Left lung (tissue), 10 donors: ENCODE measurements around the gene ROM1. TPM values are rescaled to one million over a fixed set of nuclear protein-coding genes. Genes with fewer than 3 reads are reported as not detected.

Experiments
- ATAC-seq: fragments of 200-7000 bp; cut with Tn5 transposase; one replicate; pipeline ENCODE4 v1.9.1; 2020; ENCODE audit warnings: moderate library complexity
- DNase-seq, 4 donors: peaks; one replicate each; pipeline ENCODE4 v3.0.0-alpha.2; 2013 to 2020
- H3K27ac ChIP-seq, 2 donors: fragments of 200-600 bp; sonication (generic) in 1 of 2; one replicate each; pipeline versions ENCODE4 v1.5.0 to v1.8.0; 2020 to 2021
- H3K27me3 ChIP-seq, 2 donors: fragments of 200-600 bp; sonication (generic) in 1 of 2; one replicate each; pipeline versions ENCODE4 v1.5.0 to v1.8.0; 2020 to 2021
- H3K36me3 ChIP-seq, 2 donors: fragments of 200-600 bp; sonication (generic) in 1 of 2; one replicate each; pipeline versions ENCODE4 v1.5.0 to v1.8.0; 2020 to 2021
- H3K4me1 ChIP-seq, 2 donors: fragments of 200-600 bp; one replicate each; pipeline ENCODE4 v1.8.0; 2021
- H3K4me3 ChIP-seq, 2 donors: fragments of 200-600 bp; sonication (generic) in 1 of 2; one replicate each; pipeline versions ENCODE4 v1.5.0 to v1.8.0; 2020 to 2021; ENCODE audit warnings: mild to moderate bottlenecking in 1 of 2
- H3K9me3 ChIP-seq, 2 donors: fragments of 200-600 bp; sonication (generic) in 1 of 2; one replicate each; pipeline versions ENCODE4 v1.5.0 to v1.8.0; 2020 to 2021
- intact Hi-C, 2 donors: fragments of 100-400 bp; cut with DNase I; formaldehyde crosslinking; loops; one replicate each; pipeline versions ENCODE4 v1.11.2 to v1.14.2; 2022
- polyA plus RNA-seq, 6 donors: library from polyadenylated mRNA; unstranded; fragments of 120-200 nt; gene quantifications; one replicate each; pipeline ENCODE4 v1.2.1, GENCODE V29; 2013; ENCODE audit not compliant: insufficient read length in 6 of 6
- total RNA-seq, 2 donors: library from RNA; stranded (reverse); fragmentation: NEBNext Ultra II Directional; extraction: Animal tissue kit (Norgen Biotek cat#: 25700); gene quantifications; one replicate each; pipeline ENCODE4 v1.2.1, GENCODE V29; 2021
- TF ChIP-seq, protein P1 (sequence below), 2 donors: fragments of 200-600 bp; sonication (generic) in 1 of 2; IDR thresholded peaks; one replicate each; pipeline versions ENCODE4 v1.5.0 to v1.8.0; 2021; ENCODE audit warnings: antibody characterized with exemption in 2 of 2
- donor health status: DM: no; HTN: yes; CAD: no.
- donor health status: DM: no; HTN: no; CAD: no.

The ROM1 gene
- total and polyA plus RNA-seq, 8 donors = 3.4 to 6.5 (median 5.5) TPM

DNA sequence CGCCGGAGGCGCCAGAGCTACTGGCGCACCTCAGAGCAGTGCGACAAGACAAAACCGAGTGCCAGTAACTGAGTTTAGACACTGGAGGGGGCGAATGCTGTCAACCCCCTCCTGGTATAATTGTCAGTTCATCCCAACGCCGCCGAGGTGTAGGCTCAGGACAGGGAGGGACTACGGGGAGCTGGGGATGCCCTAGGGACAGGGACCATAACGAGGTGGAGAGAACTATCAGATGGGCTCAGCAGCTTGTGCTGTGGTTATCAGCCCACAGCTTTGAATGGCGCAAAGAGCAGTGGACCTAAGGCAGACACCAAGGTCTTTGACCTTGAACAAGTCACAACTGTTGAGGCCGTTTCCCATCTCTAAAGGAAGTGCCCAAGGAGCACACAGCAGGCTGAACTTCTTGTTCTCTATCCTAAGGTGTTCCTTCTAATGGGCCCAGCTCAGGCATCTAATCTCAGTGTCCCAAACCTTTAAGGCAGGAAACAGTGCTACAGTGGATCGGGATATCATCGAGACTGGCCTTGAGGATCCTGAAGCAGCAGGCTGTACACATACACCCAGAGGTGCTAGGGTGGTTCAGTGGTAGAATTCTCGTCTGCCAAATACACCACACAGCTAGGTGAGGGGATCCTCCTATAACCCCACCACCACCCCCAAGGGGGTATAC lies 20.8 kb upstream of the ROM1 start:
- H3K36me3 ChIP-seq = peaks cover 0 to 53% of the 10 kb centered on the region in 2 donors
- peaks cover 12 to 39% of the 10 kb centered on the region in 2 donors for H3K4me1 ChIP-seq
- TF ChIP-seq, protein P1, sequence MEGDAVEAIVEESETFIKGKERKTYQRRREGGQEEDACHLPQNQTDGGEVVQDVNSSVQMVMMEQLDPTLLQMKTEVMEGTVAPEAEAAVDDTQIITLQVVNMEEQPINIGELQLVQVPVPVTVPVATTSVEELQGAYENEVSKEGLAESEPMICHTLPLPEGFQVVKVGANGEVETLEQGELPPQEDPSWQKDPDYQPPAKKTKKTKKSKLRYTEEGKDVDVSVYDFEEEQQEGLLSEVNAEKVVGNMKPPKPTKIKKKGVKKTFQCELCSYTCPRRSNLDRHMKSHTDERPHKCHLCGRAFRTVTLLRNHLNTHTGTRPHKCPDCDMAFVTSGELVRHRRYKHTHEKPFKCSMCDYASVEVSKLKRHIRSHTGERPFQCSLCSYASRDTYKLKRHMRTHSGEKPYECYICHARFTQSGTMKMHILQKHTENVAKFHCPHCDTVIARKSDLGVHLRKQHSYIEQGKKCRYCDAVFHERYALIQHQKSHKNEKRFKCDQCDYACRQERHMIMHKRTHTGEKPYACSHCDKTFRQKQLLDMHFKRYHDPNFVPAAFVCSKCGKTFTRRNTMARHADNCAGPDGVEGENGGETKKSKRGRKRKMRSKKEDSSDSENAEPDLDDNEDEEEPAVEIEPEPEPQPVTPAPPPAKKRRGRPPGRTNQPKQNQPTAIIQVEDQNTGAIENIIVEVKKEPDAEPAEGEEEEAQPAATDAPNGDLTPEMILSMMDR (IDR thresholded peaks at IDR 0.05) = no peak
- H3K27ac ChIP-seq = peak overlapping the region; percentile 89 to 93
- no peaks in the 10 kb centered on the region for H3K27me3 ChIP-seq
- intact Hi-C loops = no loop called here
- ATAC-seq (no peak), DNase-seq (no peak)
- no peaks in the 10 kb centered on the region for H3K9me3 ChIP-seq
- H3K4me3 ChIP-seq = peak overlapping the region; percentile 35 to 75

DNA sequence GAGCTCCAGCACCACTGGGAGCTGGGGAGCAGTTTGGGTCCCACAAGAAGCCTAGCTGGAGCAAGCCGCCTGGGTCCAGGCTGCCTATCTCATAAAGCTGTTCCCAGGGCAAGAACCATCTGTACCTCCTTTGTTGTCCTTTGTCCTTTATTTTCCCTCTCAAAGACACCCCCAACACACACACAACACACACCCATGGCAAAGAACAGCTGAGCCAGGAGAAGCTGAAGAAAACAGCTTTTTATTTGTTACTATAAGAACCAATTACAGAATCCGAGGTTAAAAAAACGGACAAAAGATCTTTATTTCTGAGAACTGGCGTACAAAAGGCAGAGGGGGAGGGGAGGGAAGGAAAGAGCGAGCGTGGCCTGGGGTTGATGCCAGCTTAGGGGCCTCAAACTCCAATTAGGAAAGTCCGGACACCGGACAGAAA lies 20.1 kb upstream of the ROM1 start:
- no peaks in the 10 kb centered on the region for H3K27me3 ChIP-seq
- ATAC-seq (no peak), DNase-seq (no peak)
- H3K36me3 ChIP-seq = peaks cover 0 to 53% of the 10 kb centered on the region in 2 donors
- H3K4me3 ChIP-seq = peak overlapping the region in 1 of 2 donors; percentile 75
- peaks cover 12 to 45% of the 10 kb centered on the region in 2 donors for H3K4me1 ChIP-seq
- no peaks in the 10 kb centered on the region for H3K9me3 ChIP-seq
- peak overlapping the region; percentile 89 to 93 for H3K27ac ChIP-seq
- intact Hi-C loops = no loop called here
- TF ChIP-seq, protein P1 (IDR thresholded peaks at IDR 0.05) = no peak

DNA sequence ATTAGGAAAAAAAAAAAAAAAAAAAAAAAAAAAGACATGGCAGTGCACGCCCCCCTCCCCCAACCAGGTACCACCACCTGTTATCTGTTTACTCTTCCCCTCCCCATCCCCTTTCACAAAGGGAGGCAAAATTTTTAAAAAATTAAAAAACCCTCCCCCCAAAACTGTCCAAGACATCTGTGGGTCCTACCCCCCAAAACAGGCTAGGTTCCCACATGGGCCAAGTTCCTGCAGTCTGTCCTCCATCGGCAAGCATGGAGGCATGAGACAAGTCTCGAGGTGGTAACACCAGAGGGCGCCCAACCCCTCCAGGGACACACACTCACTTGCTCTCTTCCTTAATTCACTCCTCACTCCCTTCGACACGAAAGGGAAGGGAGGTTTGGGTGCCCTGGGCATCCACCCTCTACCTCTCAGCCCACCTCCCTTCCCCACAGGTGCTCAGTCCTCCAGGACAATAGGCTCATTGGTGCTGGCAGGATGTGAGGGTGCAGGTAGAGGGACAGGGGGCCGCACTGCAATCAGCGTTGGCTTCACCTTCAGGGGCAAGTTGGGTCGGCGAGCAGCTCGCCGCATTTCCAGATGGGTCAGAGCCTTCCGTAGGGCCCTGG lies 19.5 kb upstream of the ROM1 start:
- Histone ChIP-seq H3K27ac (no peak overlapping the region), H3K27me3 (no peaks in the 10 kb centered on the region), H3K4me1 (peaks cover 12 to 50% of the 10 kb centered on the region in 2 donors), H3K36me3 (peaks cover 0 to 53% of the 10 kb centered on the region in 2 donors), H3K4me3 (no peak overlapping the region), H3K9me3 (no peaks in the 10 kb centered on the region)
- TF ChIP-seq, protein P1 (IDR thresholded peaks at IDR 0.05) = peak; percentile 41 to 55
- intact Hi-C loops = no loop called here
- DNase-seq (peak; percentile 39 to 89 (median 78)), ATAC-seq (peak; percentile 42)

DNA sequence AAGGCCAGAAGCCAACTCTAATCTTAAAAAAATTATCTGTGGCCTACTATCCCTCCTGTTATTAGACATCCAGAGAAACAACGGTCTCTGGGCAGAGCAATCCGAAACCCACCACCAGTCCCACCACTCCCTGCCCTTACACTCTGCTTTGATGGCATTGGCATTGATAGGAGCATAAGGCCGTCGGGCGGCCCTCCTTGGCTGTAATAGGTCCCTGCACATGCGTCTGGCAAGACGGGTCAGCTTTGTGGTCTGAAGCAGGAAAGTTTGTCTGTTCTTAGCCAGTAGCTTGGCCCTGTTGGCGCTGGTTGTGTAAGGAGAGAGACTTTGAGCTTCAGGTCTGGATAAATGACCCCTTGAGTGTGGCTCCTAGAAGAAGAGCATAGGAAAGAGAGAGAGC lies 17.9 kb upstream of the ROM1 start:
- H3K36me3 ChIP-seq = peaks cover 0 to 58% of the 10 kb centered on the region in 2 donors
- intact Hi-C loops = no loop called here

More for the DNA sequence above, 17.9 kb upstream of the ROM1 start:
- Histone ChIP-seq H3K27me3 (no peaks in the 10 kb centered on the region), H3K27ac (no peak overlapping the region), H3K4me3 (no peak overlapping the region), H3K4me1 (peaks cover 26 to 61% of the 10 kb centered on the region in 2 donors), H3K9me3 (no peaks in the 10 kb centered on the region)
- no peak for DNase-seq
- ATAC-seq = no peak
- TF ChIP-seq, protein P1 (IDR thresholded peaks at IDR 0.05) = no peak
